BLaER1 (cell line): ENCODE data around the gene PODXL.

Experiments used
- H3K27ac ChIP-seq: shearing (Covaris generic); formaldehyde crosslinking; 2 replicates; pipeline ENCODE4 v1.8.1; 2022
- H3K27me3 ChIP-seq: shearing (Covaris generic); formaldehyde crosslinking; 2 replicates; pipeline ENCODE4 v1.8.1; 2022
- H3K36me3 ChIP-seq: shearing (Covaris generic); formaldehyde crosslinking; 2 replicates; pipeline ENCODE4 v1.8.1; 2022
- H3K4me1 ChIP-seq: shearing (Covaris generic); formaldehyde crosslinking; 2 replicates; pipeline ENCODE4 v1.8.1; 2022
- H3K4me2 ChIP-seq: shearing (Covaris generic); formaldehyde crosslinking; 2 replicates; pipeline ENCODE4 v1.8.1; 2022
- H3K4me3 ChIP-seq: shearing (Covaris generic); formaldehyde crosslinking; 2 replicates; pipeline ENCODE4 v1.8.1; 2022
- H3K9ac ChIP-seq: shearing (Covaris generic); formaldehyde crosslinking; 2 replicates; pipeline ENCODE4 v1.8.1; 2022
- H3K9me3 ChIP-seq: shearing (Covaris generic); formaldehyde crosslinking; 2 replicates; pipeline ENCODE4 v1.8.1; 2022
- H4K20me1 ChIP-seq: shearing (Covaris generic); formaldehyde crosslinking; 2 replicates; pipeline ENCODE4 v1.8.1; 2022
- Cebpa-rat ChIP-seq: shearing (Covaris generic); IDR thresholded peaks from 2 replicates; pipeline ENCODE4 v1.8.1; 2022

The PODXL gene

DNA sequence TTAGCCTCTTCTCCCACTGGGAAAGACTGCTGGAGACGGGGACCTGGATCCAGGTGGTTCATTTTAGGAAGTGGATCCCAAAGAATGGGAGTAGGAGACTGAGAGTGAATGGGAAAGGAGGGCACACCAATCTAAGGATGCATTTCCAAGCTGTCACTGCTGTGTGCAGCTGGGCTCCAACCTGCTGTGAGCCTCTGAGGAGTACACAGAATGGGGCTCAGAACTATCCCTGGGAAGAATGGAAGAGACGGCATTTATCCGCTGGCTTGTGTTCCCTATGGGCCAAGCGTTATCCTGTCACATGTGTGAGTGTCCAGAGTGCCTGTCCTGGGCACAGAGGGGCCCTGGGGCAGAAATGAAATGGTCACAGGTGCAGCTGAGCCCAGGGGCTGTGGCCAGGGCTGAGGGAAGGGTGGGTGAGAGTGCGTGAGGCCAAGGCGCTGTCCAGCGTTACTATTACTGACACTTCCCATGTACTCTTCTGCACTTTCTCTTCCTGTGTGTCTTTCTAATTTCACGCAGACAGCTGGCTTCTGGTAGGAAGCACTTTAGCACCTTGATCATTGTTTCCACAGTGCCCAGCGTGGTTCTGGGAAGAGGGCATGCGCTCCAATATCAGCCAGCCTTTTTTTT is 35.4 kb upstream of the PODXL start:
- Histone ChIP-seq H3K9me3 (no peaks in the 10 kb centered on the region), H3K9ac (no peak overlapping the region), H4K20me1 (no peaks in the 10 kb centered on the region), H3K4me3 (no peak overlapping the region), H3K36me3 (no peaks in the 10 kb centered on the region), H3K27ac (no peak overlapping the region), H3K27me3 (no peaks in the 10 kb centered on the region), H3K4me1 (0 out of 2 replicates have a peak, but pooled peaks cover 4% of the 10 kb centered on the region), H3K4me2 (no peak overlapping the region)
- no peak for TF ChIP-seq Cebpa-rat

DNA sequence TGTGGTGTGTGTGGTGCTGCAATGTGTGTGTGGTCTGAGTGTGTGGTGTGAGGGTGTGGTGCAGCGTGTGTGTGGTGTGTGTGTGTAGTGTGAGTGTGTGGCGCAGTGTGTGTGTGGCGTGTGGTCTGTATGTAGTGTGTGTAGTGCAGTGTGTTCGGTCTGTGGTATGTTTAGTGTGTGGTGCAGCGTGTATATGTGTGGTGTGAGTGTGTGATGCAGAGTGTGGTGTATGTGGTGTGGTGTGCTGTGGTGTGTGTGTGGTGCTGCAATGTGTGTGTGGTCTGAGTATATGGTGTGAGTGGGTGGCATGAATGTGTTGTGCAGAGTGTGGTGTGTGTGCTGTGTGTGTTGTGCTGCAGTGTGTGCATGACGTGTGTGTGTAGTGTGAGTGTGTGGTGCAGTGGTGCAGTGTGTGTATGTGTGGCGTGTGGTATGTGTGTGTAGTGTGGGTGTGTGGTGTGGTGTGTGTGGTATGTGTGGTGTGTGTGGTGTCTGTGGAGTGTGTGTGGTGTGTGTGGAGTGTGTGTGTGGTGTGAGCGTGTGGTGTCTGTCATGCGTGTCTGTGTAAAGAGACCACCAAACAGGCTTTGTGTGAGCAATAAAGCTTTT is 31.0 kb upstream of the PODXL start:
- H3K9me3 ChIP-seq = no peaks in the 10 kb centered on the region
- H4K20me1 ChIP-seq = no peaks in the 10 kb centered on the region
- no peak overlapping the region for H3K27ac ChIP-seq
- no peak for TF ChIP-seq Cebpa-rat
- H3K36me3 ChIP-seq = no peaks in the 10 kb centered on the region
- H3K4me1 ChIP-seq = 0 out of 2 replicates have a peak, but pooled peaks cover 4% of the 10 kb centered on the region
- H3K4me2 ChIP-seq = no peak overlapping the region
- no peaks in the 10 kb centered on the region for H3K27me3 ChIP-seq
- H3K4me3 ChIP-seq = no peak overlapping the region
- no peak overlapping the region for H3K9ac ChIP-seq

DNA sequence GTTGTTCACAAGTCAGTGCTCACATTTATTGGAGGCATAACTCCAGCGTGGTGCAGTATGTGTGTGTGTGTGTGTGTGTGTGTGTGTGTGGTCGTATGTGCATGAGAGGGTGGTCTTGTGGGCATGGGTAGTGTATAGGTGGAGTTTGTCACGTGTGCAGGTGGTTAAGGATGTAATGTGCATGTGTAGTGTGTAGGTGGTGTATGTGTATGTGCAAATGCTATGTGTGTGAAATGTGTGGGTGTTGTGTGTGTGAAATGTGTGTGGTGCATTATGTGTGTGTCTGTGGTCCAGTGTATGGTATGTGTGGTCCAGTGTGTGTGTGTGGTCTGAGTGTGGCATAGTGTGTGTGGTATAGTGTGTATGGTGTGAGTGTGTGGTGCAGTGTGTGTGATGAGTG is 30.3 kb upstream of the PODXL start:
- H3K27me3 ChIP-seq = no peaks in the 10 kb centered on the region
- no peak overlapping the region for H3K4me2 ChIP-seq
- 0 out of 2 replicates have a peak, but pooled peaks cover 4% of the 10 kb centered on the region for H3K4me1 ChIP-seq
- H4K20me1 ChIP-seq = no peaks in the 10 kb centered on the region
- no peaks in the 10 kb centered on the region for H3K9me3 ChIP-seq
- TF ChIP-seq Cebpa-rat = no peak
- H3K4me3 ChIP-seq = no peak overlapping the region
- H3K36me3 ChIP-seq = no peaks in the 10 kb centered on the region
- H3K9ac ChIP-seq = no peak overlapping the region
- H3K27ac ChIP-seq = no peak overlapping the region

DNA sequence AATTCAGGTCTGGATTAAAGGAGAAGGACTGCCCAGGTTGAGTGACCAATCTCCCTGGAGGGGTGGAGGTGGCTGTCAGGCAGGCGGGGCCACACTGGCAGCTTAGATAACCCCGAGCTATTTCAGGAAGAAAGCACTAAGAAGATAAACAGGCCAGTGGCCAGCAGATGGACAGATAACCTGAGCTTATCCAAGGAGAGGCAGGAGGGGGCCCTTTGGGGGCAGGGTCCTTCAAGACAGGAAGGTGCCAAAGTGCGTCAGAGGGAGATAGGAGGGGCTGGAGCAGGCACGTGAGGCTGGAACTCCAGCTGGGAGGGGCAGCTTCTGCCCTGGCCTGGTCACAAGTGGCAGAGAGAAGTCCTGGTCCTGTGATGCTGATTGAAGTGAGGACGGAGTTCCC is 29.8 kb upstream of the PODXL start:
- Histone ChIP-seq H4K20me1 (no peaks in the 10 kb centered on the region), H3K4me3 (no peak overlapping the region), H3K4me1 (0 out of 2 replicates have a peak, but pooled peaks cover 4% of the 10 kb centered on the region), H3K36me3 (no peaks in the 10 kb centered on the region), H3K27ac (no peak overlapping the region), H3K4me2 (no peak overlapping the region), H3K27me3 (no peaks in the 10 kb centered on the region), H3K9me3 (no peaks in the 10 kb centered on the region), H3K9ac (no peak overlapping the region)
- no peak for TF ChIP-seq Cebpa-rat

DNA sequence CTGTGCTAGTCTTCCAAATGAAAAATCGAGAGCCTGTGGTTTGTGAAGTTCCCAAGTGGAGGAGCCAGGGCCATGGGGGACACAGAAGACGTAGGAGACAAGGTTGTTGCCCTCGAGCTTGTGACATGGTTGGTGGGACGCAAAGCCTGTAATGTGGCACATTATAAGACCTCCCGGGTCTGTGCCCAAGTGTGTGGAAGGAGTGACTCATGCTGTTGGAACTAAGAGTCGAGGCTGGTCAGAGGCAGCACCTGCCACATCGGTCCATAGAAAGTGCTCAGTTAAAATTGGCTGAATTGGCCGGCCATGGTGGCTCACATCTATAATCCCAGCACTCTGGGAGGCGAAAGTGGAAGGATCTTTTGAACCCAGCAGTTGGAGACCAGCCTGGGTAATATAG is 27.0 kb upstream of the PODXL start:
- Histone ChIP-seq H3K27me3 (no peaks in the 10 kb centered on the region), H4K20me1 (no peaks in the 10 kb centered on the region), H3K4me1 (0 out of 2 replicates have a peak, but pooled peaks cover 4% of the 10 kb centered on the region), H3K4me2 (no peak overlapping the region), H3K9ac (no peak overlapping the region), H3K9me3 (no peaks in the 10 kb centered on the region), H3K4me3 (no peak overlapping the region), H3K36me3 (no peaks in the 10 kb centered on the region), H3K27ac (no peak overlapping the region)
- TF ChIP-seq Cebpa-rat = no peak

DNA sequence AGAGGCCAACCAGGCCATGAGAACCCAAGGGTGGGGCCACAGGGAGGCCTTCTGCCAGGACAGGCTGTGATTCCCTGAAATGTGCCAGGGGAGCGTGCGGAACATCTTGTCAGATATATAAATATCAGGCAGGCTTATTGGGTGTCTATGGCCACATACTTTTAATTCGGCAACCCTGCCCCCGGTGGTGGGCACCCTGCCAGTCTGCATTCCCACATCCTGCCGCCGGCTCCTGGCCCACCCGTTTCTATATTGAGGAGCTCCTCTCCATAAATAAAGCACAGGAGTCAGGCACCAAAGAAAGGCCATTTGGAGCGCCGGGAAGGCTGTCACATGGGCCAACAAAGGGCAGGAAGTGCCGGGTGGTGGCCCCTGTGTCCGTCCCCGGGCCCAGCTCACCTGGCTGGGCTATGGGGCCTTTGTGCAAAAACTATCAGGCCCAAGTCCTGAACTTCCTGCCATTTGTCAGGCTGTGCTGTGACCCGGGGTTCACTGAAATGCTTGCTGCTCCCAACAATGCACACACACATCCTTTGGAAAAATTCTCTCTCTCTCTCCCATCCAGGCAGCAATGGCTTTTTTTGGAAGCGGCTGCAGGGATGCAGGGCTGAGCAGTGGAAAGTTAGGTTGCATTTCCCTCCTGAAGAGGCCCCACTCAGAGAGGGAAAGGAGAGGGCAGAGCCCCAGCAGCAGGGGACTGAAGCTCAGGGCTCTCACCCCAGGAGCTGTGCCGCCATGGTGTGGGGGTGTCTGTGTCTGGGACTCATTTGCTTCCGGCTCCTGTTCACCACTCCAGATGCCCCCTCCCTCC is 25.0 kb upstream of the PODXL start:
- no peaks in the 10 kb centered on the region for H3K4me1 ChIP-seq
- H3K4me3 ChIP-seq = no peak overlapping the region
- H3K36me3 ChIP-seq = no peaks in the 10 kb centered on the region
- H4K20me1 ChIP-seq = no peaks in the 10 kb centered on the region
- H3K27ac ChIP-seq = no peak overlapping the region
- no peak overlapping the region for H3K9ac ChIP-seq
- no peaks in the 10 kb centered on the region for H3K9me3 ChIP-seq
- TF ChIP-seq Cebpa-rat = no peak
- no peaks in the 10 kb centered on the region for H3K27me3 ChIP-seq
- no peak overlapping the region for H3K4me2 ChIP-seq

DNA sequence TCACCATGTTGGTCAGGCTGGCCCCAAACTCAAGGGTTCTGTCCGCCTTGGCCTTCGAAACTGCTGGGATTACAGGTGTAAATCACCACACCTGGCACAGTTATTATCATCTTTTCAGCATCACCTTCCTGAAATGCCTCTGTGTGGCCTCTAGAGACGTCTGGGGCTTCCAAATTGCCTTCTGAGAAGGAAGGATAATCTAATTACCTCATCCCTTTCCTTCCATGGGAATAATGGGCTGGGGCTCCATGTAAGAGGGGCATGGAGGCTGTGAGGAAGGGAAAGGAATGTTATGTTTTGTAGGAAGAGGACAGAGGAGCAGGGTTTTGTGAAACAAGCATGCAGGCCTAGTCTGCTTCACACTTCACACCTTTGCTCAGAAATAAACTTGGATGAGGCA is 22.2 kb upstream of the PODXL start:
- Histone ChIP-seq H3K27me3 (no peaks in the 10 kb centered on the region), H4K20me1 (no peaks in the 10 kb centered on the region), H3K9ac (no peak overlapping the region), H3K27ac (no peak overlapping the region), H3K36me3 (no peaks in the 10 kb centered on the region), H3K9me3 (no peaks in the 10 kb centered on the region), H3K4me2 (no peak overlapping the region), H3K4me1 (no peaks in the 10 kb centered on the region), H3K4me3 (no peak overlapping the region)
- TF ChIP-seq Cebpa-rat = no peak

DNA sequence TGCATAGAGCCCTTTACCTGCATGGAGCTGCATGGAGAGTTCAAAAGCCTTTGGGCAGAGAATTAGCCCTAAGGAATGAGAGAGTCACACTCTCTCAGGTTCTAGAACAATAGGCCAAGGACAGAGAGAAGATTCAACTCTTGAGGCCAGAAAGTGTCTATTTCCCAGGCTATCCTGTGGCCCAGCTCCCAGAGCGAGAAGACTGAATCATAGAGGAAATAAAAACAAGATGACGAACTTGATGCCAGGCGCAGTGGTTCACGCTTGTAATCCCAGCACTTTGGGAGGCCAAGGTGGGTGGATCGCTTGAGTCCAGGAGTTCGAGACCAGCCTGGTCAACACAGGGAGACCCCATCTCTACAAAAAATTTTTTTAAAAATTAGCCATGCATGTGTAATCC is 18.3 kb upstream of the PODXL start:
- Histone ChIP-seq H3K27me3 (no peaks in the 10 kb centered on the region), H4K20me1 (no peaks in the 10 kb centered on the region), H3K4me1 (no peaks in the 10 kb centered on the region), H3K4me2 (no peak overlapping the region), H3K9ac (no peak overlapping the region), H3K4me3 (no peak overlapping the region), H3K27ac (no peak overlapping the region), H3K36me3 (no peaks in the 10 kb centered on the region), H3K9me3 (no peaks in the 10 kb centered on the region)
- no peak for TF ChIP-seq Cebpa-rat

DNA sequence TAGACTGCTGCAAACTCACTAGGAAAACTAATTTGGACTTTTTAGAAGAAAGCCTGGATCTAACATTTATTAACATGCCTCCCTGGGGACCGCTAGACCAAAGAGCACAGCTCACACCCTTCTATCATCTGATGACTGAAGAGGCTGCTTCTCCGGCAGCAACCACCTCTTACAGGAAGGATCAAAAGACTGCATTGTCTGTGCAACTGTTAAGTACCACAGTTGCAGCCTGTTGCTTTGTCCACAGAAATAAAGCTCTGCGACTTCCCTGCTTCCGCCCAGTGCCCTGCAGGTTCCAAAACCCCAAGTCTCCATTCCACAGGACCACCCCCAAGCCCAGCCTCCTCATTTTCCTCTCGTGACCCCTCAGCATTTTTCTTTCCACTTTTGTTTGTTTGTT is 14.0 kb upstream of the PODXL start:
- Histone ChIP-seq H3K36me3 (no peaks in the 10 kb centered on the region), H3K4me3 (no peak overlapping the region), H3K9me3 (no peaks in the 10 kb centered on the region), H3K4me1 (no peaks in the 10 kb centered on the region), H3K27ac (no peak overlapping the region), H3K9ac (no peak overlapping the region), H3K4me2 (no peak overlapping the region), H4K20me1 (no peaks in the 10 kb centered on the region), H3K27me3 (no peaks in the 10 kb centered on the region)
- no peak for TF ChIP-seq Cebpa-rat

DNA sequence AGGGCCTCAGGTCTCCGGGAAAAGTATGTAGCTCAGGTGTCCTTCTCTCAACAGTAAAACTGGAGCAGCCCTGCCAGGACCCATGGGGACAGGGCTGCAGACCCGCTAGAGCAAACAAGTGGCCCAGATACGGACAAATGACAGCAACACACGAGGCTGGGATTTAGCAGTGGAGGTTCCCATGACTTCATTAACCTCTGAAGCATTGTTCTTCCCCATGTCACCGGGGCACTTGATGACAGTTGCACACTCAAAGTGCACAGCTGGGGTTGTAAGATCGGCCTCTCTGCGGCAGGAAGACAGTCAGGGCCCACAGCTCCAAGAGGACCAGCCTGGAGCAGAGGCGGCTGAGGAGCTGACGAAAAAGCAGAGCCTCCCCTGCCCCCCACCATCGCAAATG is 12.5 kb upstream of the PODXL start:
- Histone ChIP-seq H3K4me3 (no peak overlapping the region), H3K4me2 (no peak overlapping the region), H3K9ac (no peak overlapping the region), H3K27me3 (no peaks in the 10 kb centered on the region), H4K20me1 (no peaks in the 10 kb centered on the region), H3K4me1 (no peaks in the 10 kb centered on the region), H3K36me3 (no peaks in the 10 kb centered on the region), H3K9me3 (no peaks in the 10 kb centered on the region), H3K27ac (no peak overlapping the region)
- no peak for TF ChIP-seq Cebpa-rat
